Dermis blood vessel endothelial cell (primary cell): ENCODE measurements around the gene USP15. TPM values are rescaled to one million over a fixed set of nuclear protein-coding genes. Genes with fewer than 3 reads are reported as not detected.
"Not testable (repeated sequence)": the region's sequence is repeated elsewhere in the genome, so short reads cannot be mapped to it uniquely, and the experiment has no call there.

Source experiments
- DNase-seq: peaks from one replicate; pipeline ENCODE4 v3.0.0; 2010
- total RNA-seq: library from RNA; depleted of rRNA; stranded (reverse); fragments of >200 nt; gene quantifications from 2 replicates; pipeline ENCODE4 v1.2.3, GENCODE V29; 2014

USP15 gene
- total RNA-seq, 1 donor from 2014 or later, result 56.8 TPM

- DNase-seq, result no peak
Measured at GRCh38 chr12:62459976-62460375, 199.8 kb downstream of the USP15 start.

DNA sequence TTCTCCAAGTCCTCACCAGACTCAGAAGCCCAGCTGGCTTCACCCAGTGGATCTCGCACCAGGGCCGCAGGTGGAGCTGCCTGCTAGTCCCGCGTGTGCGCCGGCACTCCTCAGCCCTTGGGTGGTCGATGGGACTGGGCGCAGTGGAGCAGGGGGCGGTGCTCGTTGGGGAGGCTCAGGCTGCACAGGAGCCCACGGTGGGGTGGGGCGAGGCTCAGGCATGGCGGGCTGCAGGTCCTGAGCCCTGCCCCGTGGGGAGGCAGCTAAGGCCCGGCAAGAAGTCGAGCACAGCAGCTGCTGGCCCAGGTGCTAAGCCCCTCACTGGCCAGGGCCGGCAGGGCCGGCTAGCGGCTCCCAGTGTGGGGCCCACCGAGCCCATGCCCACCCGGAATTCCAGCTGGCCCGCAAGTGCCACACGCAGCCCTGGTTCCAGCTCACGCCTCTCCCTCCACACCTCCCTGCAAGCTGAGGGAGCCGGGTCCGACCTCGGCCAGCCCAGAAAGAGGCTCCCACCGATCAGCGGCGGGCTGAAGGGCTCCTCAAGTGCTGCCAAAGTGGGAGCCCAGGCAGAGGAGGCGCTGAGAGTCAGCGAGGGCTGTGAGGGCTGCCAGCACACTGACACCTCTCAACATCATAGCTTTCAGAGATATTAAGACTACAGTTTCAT is 201.1 kb downstream of the USP15 start:
- not testable (repeated sequence) for DNase-seq

- not testable (repeated sequence) for DNase-seq
Measured at GRCh38 chr12:62463252-62463651, 203.0 kb downstream of the USP15 start.

Other genes with a start within 250 kb of the USP15 start
- 37.0 and 39.7 TPM in 2 replicates for gene MON2, start 206.4 kb downstream of the USP15 start, total RNA-seq